Measurements from ENCODE around the gene KASH5.

DNA sequence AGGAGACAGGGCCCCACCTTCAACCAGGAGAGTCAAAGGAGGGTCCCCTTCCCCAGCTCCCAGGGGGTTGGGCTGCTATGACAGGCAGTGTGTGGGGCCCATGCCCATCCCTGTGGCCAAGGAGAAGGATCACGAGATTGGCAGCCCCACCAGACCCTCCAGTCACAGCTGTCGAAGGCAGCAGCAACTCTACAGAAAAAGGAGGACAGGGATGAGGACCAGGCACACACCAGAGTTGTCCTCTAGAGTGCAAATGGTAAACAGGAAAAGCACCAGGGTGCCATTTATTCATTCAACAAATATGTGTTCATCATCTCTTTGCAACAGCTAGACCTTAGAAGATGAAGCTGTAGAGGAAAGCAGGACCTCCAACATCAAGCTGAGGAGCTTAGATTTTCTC is 31.1 kb downstream of the KASH5 start:
- TF ChIP-seq, protein P1, sequence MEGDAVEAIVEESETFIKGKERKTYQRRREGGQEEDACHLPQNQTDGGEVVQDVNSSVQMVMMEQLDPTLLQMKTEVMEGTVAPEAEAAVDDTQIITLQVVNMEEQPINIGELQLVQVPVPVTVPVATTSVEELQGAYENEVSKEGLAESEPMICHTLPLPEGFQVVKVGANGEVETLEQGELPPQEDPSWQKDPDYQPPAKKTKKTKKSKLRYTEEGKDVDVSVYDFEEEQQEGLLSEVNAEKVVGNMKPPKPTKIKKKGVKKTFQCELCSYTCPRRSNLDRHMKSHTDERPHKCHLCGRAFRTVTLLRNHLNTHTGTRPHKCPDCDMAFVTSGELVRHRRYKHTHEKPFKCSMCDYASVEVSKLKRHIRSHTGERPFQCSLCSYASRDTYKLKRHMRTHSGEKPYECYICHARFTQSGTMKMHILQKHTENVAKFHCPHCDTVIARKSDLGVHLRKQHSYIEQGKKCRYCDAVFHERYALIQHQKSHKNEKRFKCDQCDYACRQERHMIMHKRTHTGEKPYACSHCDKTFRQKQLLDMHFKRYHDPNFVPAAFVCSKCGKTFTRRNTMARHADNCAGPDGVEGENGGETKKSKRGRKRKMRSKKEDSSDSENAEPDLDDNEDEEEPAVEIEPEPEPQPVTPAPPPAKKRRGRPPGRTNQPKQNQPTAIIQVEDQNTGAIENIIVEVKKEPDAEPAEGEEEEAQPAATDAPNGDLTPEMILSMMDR (conservative IDR thresholded peaks at IDR 0.05; ENCODE audit: low read depth, low read length): no peak
- TF ChIP-seq EZH2 (IDR thresholded peaks at IDR 0.05; ENCODE audit: low read length, unreplicated experiment): no peak

Data from PC-3 (cell line).